Muscle layer of colon (tissue), 2 donors: ENCODE results near the gene TMEM144.

Experiments
- H3K27ac ChIP-seq: one replicate; pipeline ENCODE4 v1.7.0; 2013; ENCODE audit warnings: low read depth, mild to moderate bottlenecking, low read length, moderate library complexity
- H3K27me3 ChIP-seq, 2 donors: one replicate each; pipeline ENCODE4 v1.7.0; 2013; ENCODE audit warnings: low read length in 2 of 2, mild to moderate bottlenecking in 2 of 2; ENCODE audit not compliant: insufficient read depth in 2 of 2, control insufficient read depth in 1 of 2
- H3K36me3 ChIP-seq: one replicate; pipeline ENCODE4 v1.7.0; 2013; ENCODE audit warnings: mild to moderate bottlenecking, low read length; ENCODE audit not compliant: insufficient read depth
- H3K4me1 ChIP-seq: one replicate; pipeline ENCODE4 v1.7.0; 2013; ENCODE audit warnings: mild to moderate bottlenecking, low read length; ENCODE audit not compliant: insufficient read depth
- H3K4me3 ChIP-seq, 2 donors: one replicate each; pipeline ENCODE4 v1.7.0; 2013; ENCODE audit warnings: low read length in 2 of 2, low read depth in 1 of 2, mild to moderate bottlenecking in 1 of 2, moderate library complexity in 1 of 2
- H3K9ac ChIP-seq: one replicate; pipeline ENCODE4 v1.7.0; 2013; ENCODE audit warnings: low read length
- H3K9me3 ChIP-seq: one replicate; pipeline ENCODE4 v1.7.0; 2013; ENCODE audit warnings: mild to moderate bottlenecking, low read length
- donor health status: abdominal sarcoma.
- donor health status: Adenocarcinoma of cecum.

Gene TMEM144

GRCh38 chr4:158209825-158210807 lies at the start of gene TMEM144:
TMEM144 (plus strand) TSS chr4:158210486; CDS start chr4:158212668, 2,182 bp downstream.
- Histone ChIP-seq H3K4me1 (peaks cover 7% of the 10 kb centered on the region), H3K36me3 (no peaks in the 10 kb centered on the region), H3K27ac (peak within 1 kb of the TSS; percentile 73), H3K9me3 (no peaks in the 10 kb centered on the region), H3K4me3 (peak within 1 kb of the TSS; percentile 53 to 58), H3K9ac (peak within 1 kb of the TSS; percentile 14), H3K27me3 (no peaks in the 10 kb centered on the region)

DNA sequence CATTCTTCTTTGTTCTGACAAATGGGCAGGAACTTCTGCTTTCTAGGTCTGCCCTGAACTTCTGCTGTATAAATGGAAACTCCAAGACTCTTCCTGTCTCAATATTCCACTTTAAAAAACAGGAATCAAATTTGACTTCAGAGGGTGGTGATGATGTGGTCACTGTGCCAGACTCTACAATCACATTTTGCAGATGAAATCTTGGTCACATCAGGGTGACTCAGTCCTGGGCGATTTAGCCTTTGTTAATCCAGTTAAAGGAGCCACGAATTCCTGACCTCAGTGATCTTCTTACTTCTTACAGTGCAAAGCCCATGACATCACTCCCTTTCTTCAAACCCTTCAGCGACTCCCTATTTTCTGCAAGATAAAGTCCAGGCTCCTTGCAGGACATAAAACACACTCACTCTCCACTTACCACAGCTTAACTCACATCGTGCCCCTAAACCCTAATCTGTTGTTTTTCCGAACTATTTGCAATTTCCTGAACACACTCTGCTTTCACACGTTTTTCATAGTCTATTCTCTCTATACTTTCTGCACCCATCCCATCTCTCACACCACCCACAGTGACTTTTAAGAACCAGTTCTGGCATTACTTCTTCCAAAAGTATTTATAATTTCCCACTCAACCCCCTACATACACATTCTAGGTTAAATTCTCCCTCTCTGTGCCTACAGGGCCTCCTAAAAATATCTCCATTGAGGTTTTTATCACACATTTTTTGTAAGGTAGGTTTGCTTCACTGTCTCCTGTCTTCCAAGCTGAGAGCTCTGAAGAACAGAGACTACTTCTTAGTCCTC lies 48.5 kb upstream of the TMEM144 start:
- no peak overlapping the region for H3K9ac ChIP-seq
- H3K27me3 ChIP-seq = no peaks in the 10 kb centered on the region
- H3K27ac ChIP-seq = peak overlapping the region; percentile 31
- no peaks in the 10 kb centered on the region for H3K9me3 ChIP-seq
- H3K36me3 ChIP-seq = no peaks in the 10 kb centered on the region
- peaks cover 78% of the 10 kb centered on the region for H3K4me1 ChIP-seq
- peak overlapping the region in 1 of 2 donors; percentile 36 for H3K4me3 ChIP-seq

DNA sequence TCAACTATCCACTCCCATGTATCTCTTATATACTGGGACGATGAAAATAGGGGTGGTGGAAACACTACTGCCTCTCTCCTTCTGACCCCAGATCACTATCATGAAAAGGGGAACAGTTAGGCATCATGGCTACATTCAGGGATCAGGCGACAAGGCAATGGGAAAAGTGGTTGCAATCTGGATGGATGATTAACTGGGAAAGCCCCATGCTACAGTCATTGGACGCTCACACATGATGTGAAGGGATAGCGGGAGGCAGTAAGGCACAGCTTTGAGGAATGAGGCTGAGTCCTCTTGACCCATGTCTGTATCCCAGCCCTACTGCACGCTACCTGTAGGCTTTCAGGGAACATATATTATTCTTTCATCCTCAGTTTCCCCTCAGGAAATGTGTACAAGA lies 47.7 kb upstream of the TMEM144 start:
- Histone ChIP-seq H3K27ac (no peak overlapping the region), H3K4me3 (no peak overlapping the region), H3K9ac (no peak overlapping the region), H3K36me3 (no peaks in the 10 kb centered on the region), H3K9me3 (no peaks in the 10 kb centered on the region), H3K27me3 (no peaks in the 10 kb centered on the region), H3K4me1 (peaks cover 75% of the 10 kb centered on the region)

DNA sequence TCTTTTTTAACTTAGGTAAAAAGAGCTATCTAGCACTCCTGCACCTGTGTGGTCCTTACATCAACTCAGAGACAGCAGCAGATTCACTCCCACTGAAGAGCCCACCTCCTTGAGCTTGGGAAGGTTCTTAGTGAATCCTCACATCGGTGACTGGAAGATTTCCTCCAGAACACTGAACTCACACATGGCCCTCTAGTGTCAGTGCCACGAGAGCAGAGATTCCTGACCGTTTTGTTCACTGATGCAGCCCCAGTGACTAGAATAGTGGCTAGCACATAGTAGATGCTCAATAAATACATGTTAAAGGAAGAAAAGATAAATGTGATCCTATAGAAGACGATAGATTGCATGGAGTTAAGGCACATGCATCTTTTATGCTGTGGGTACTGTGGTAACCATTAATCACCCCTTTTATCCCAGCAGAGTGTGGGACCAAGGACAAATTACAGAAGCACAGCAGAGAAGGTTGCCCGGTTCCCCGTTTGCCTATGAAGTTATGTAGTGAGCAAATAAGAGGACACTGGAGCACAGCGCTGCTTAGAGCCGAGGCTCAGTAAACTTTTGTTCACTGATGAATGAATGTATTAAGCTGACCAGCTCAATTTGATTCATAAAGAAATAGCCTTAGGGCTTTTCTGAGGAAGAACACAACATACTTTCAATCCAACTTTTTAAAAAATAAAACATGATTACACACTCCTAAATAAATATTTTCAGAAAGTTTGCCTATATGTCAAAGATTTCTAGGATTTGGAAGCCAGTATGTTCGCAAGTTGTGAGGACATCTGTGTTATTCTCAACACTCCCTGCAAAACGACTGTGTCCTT lies 46.1 kb upstream of the TMEM144 start:
- Histone ChIP-seq H3K36me3 (no peaks in the 10 kb centered on the region), H3K4me3 (peak overlapping the region in 1 of 2 donors; percentile 57), H3K4me1 (peaks cover 74% of the 10 kb centered on the region), H3K9me3 (no peaks in the 10 kb centered on the region), H3K27ac (peak overlapping the region; percentile 50), H3K27me3 (no peaks in the 10 kb centered on the region), H3K9ac (peak overlapping the region; percentile 35)

DNA sequence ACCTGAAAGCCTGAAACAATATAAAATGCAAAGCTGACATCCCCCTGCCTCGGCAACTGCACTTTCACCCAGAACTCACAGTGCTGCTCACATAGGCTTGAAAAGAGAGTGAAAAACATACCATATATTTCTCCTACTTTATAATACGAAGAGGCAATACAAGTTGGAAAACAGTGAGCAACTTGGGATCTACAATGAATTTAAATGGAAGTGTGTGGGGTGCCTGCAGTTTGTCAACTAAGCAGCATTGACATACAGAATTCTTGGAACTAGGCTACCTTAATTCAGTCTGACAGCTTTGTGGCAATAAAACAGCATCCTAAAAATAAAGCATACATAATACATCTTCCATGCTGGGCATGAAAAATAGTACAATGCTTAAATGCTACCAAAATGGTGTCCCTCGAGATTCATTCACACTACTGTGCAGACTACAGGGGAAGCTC lies 45.5 kb upstream of the TMEM144 start:
- Histone ChIP-seq H3K27ac (peak overlapping the region; percentile 50), H3K4me1 (peaks cover 69% of the 10 kb centered on the region), H3K9ac (peak overlapping the region; percentile 35)

GRCh38 chr4:158166701-158167100 lies 43.6 kb upstream of the TMEM144 start:
- Histone ChIP-seq H3K9ac (no peak overlapping the region), H3K36me3 (no peaks in the 10 kb centered on the region), H3K9me3 (no peaks in the 10 kb centered on the region), H3K4me1 (peaks cover 64% of the 10 kb centered on the region), H3K27ac (no peak overlapping the region), H3K27me3 (no peaks in the 10 kb centered on the region), H3K4me3 (peak overlapping the region in 1 of 2 donors; percentile 30)

More for the DNA sequence above, 45.5 kb upstream of the TMEM144 start:
- Histone ChIP-seq H3K27me3 (no peaks in the 10 kb centered on the region), H3K4me3 (peak overlapping the region in 1 of 2 donors; percentile 57), H3K9me3 (no peaks in the 10 kb centered on the region), H3K36me3 (no peaks in the 10 kb centered on the region)

- Histone ChIP-seq H3K4me1 (peaks cover 58% of the 10 kb centered on the region), H3K27me3 (no peaks in the 10 kb centered on the region), H3K4me3 (peak overlapping the region; percentile 8 to 67), H3K36me3 (no peaks in the 10 kb centered on the region), H3K9me3 (no peaks in the 10 kb centered on the region), H3K27ac (no peak overlapping the region), H3K9ac (peak overlapping the region; percentile 60)
These were observed 41.7 kb upstream of the TMEM144 start for GRCh38 chr4:158168606-158169005.

- Histone ChIP-seq H3K36me3 (no peaks in the 10 kb centered on the region), H3K27ac (peak overlapping the region; percentile 69), H3K4me3 (peak overlapping the region; percentile 67 to 69), H3K4me1 (peaks cover 58% of the 10 kb centered on the region), H3K27me3 (no peaks in the 10 kb centered on the region), H3K9me3 (no peaks in the 10 kb centered on the region), H3K9ac (peak overlapping the region; percentile 60)
These were observed 40.8 kb upstream of the TMEM144 start for GRCh38 chr4:158169506-158169905.

GRCh38 chr4:158169931-158170690 lies 40.2 kb upstream of the TMEM144 start:
- Histone ChIP-seq H3K27me3 (no peaks in the 10 kb centered on the region), H3K9me3 (no peaks in the 10 kb centered on the region), H3K4me1 (peaks cover 56% of the 10 kb centered on the region), H3K27ac (peak overlapping the region; percentile 69), H3K4me3 (peak overlapping the region; percentile 67 to 69), H3K36me3 (no peaks in the 10 kb centered on the region), H3K9ac (peak overlapping the region; percentile 60)
